MM.1S (cell line): ENCODE measurements around the gene GARIN5A.

ENCODE experiments used
- DNase-seq: peaks from one replicate; pipeline ENCODE4 v3.0.0-alpha.2; 2015
- H2AFZ ChIP-seq: fragments of 300-600 bp; sonication (generic); 2 replicates; pipeline ENCODE4 v1.6.0; 2016; ENCODE audit warnings: antibody characterized with exemption, low read length
- H3F3A ChIP-seq: fragments of 300-600 bp; sonication (generic); 2 replicates; pipeline ENCODE4 v1.6.1; 2016; ENCODE audit warnings: mild to moderate bottlenecking, antibody characterized with exemption, low read length, moderate library complexity, mixed read lengths; ENCODE audit not compliant: insufficient read depth
- H3K27ac ChIP-seq: fragments of 300-600 bp; sonication (generic); 2 replicates; pipeline ENCODE4 v1.5.1; 2016; ENCODE audit warnings: mild to moderate bottlenecking, low read length
- H3K27me3 ChIP-seq: fragments of 300-600 bp; sonication (generic); replicated peaks from 2 replicates; pipeline ENCODE4 v1.6.0; 2016; ENCODE audit warnings: low read length; ENCODE audit not compliant: insufficient read depth
- H3K36me3 ChIP-seq: fragments of 300-600 bp; sonication (generic); replicated peaks from 2 replicates; pipeline ENCODE4 v1.6.1; 2016; ENCODE audit warnings: mild to moderate bottlenecking, low read length, mixed read lengths; ENCODE audit not compliant: insufficient read depth
- H3K4me1 ChIP-seq: fragments of 300-600 bp; sonication (generic); 2 replicates; pipeline ENCODE4 v1.6.1; 2016; ENCODE audit warnings: low read length, mixed read lengths
- H3K4me2 ChIP-seq: fragments of 300-600 bp; sonication (generic); 2 replicates; pipeline ENCODE4 v1.6.0; 2016; ENCODE audit warnings: low read depth, low read length
- H3K4me3 ChIP-seq: fragments of 300-600 bp; sonication (generic); 2 replicates; pipeline ENCODE4 v1.5.1; 2016; ENCODE audit warnings: low read length, mixed read lengths
- H3K79me2 ChIP-seq: fragments of 300-600 bp; sonication (generic); 2 replicates; pipeline ENCODE4 v1.6.1; 2016; ENCODE audit warnings: mixed run types, low read length, mixed read lengths
- H3K9ac ChIP-seq: fragments of 300-600 bp; sonication (generic); 2 replicates; pipeline ENCODE4 v1.6.1; 2016; ENCODE audit warnings: low read length, mixed read lengths
- H3K9me2 ChIP-seq: fragments of 300-600 bp; sonication (generic); replicated peaks from 2 replicates; pipeline ENCODE4 v1.6.1; 2016; ENCODE audit warnings: mild to moderate bottlenecking, low read length, mixed read lengths; ENCODE audit not compliant: insufficient read depth
- H3K9me3 ChIP-seq: fragments of 300-600 bp; sonication (generic); replicated peaks from 2 replicates; pipeline ENCODE4 v1.6.1; 2016; ENCODE audit warnings: mild to moderate bottlenecking, low read length, mixed read lengths; ENCODE audit not compliant: insufficient read depth
- H4K20me1 ChIP-seq: fragments of 300-600 bp; sonication (generic); 2 replicates; pipeline ENCODE4 v1.6.1; 2016; ENCODE audit warnings: mild to moderate bottlenecking, low read length, moderate library complexity, mixed read lengths; ENCODE audit not compliant: insufficient read depth
- EZH2 ChIP-seq: fragments of 300-600 bp; sonication (generic); optimal IDR thresholded peaks from 2 replicates; pipeline ENCODE3; 2017; ENCODE audit warnings: low read depth, mild to moderate bottlenecking, antibody characterized with exemption, low read length, mixed read lengths
- EZH2phosphoT487 ChIP-seq: fragments of 300-600 bp; sonication (generic); IDR thresholded peaks from 2 replicates; pipeline ENCODE4 v1.6.1; 2018; ENCODE audit warnings: antibody characterized with exemption, low read length
- TF ChIP-seq, protein P1 (sequence below): fragments of 300-600 bp; sonication (generic); IDR thresholded peaks from 2 replicates; pipeline ENCODE4 v1.5.1; 2016; ENCODE audit warnings: antibody characterized with exemption, low read length, mixed read lengths

The GARIN5A gene

GRCh38 chr19:50461066-50461875 is 15.4 kb downstream of the GARIN5A start:
- TF ChIP-seq, protein P1, sequence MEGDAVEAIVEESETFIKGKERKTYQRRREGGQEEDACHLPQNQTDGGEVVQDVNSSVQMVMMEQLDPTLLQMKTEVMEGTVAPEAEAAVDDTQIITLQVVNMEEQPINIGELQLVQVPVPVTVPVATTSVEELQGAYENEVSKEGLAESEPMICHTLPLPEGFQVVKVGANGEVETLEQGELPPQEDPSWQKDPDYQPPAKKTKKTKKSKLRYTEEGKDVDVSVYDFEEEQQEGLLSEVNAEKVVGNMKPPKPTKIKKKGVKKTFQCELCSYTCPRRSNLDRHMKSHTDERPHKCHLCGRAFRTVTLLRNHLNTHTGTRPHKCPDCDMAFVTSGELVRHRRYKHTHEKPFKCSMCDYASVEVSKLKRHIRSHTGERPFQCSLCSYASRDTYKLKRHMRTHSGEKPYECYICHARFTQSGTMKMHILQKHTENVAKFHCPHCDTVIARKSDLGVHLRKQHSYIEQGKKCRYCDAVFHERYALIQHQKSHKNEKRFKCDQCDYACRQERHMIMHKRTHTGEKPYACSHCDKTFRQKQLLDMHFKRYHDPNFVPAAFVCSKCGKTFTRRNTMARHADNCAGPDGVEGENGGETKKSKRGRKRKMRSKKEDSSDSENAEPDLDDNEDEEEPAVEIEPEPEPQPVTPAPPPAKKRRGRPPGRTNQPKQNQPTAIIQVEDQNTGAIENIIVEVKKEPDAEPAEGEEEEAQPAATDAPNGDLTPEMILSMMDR = peak; percentile 84
- TF ChIP-seq EZH2phosphoT487 = no peak
- peak overlapping the region; percentile 49; the same call in 1 of the 2 replicates for H3K4me2 ChIP-seq
- peaks cover 5% of the 10 kb centered on the region; the same call in 1 of the 2 replicates for H3K4me1 ChIP-seq
- no peak overlapping the region for H3K4me3 ChIP-seq
- H2AFZ ChIP-seq = peak overlapping the region; percentile 59; the same call in 1 of the 2 replicates
- H3K9ac ChIP-seq = no peak overlapping the region
- no peaks in the 10 kb centered on the region for H3K36me3 ChIP-seq
- peak; percentile 58 for DNase-seq
- no peaks in the 10 kb centered on the region for H3K9me2 ChIP-seq
- H3F3A ChIP-seq = peaks cover 4% of the 10 kb centered on the region
- H3K27me3 ChIP-seq = peaks cover 64% of the 10 kb centered on the region
- H4K20me1 ChIP-seq = no peaks in the 10 kb centered on the region
- no peak overlapping the region for H3K27ac ChIP-seq
- no peaks in the 10 kb centered on the region for H3K9me3 ChIP-seq
- H3K79me2 ChIP-seq = no peaks in the 10 kb centered on the region

GRCh38 chr19:50460161-50460765 is 16.4 kb downstream of the GARIN5A start:
- Histone ChIP-seq H3K27me3 (peaks cover 61% of the 10 kb centered on the region), H3K79me2 (no peaks in the 10 kb centered on the region), H2AFZ (peak overlapping the region; percentile 6; the same call in 1 of the 2 replicates), H3K4me1 (peaks cover 5% of the 10 kb centered on the region; the same call in 1 of the 2 replicates), H3K9me2 (no peaks in the 10 kb centered on the region), H3F3A (peaks cover 4% of the 10 kb centered on the region), H4K20me1 (no peaks in the 10 kb centered on the region), H3K27ac (no peak overlapping the region), H3K9ac (no peak overlapping the region; the same call in 1 of the 2 replicates), H3K4me3 (peak overlapping the region; percentile 38), H3K4me2 (peak overlapping the region; percentile 74), H3K36me3 (no peaks in the 10 kb centered on the region), H3K9me3 (no peaks in the 10 kb centered on the region)
- TF ChIP-seq EZH2phosphoT487 = no peak
- TF ChIP-seq, protein P1 = 0 out of 2 replicates have a peak, but pooled peaks have one; percentile 14
- DNase-seq = peak; percentile 19

GRCh38 chr19:50459638-50460037 is 17.0 kb downstream of the GARIN5A start:
- TF ChIP-seq EZH2 = no peak
- no peak for TF ChIP-seq EZH2phosphoT487
- TF ChIP-seq, protein P1 = no peak
- no peak for DNase-seq
- no peaks in the 10 kb centered on the region for H3K9me3 ChIP-seq
- peaks cover 4% of the 10 kb centered on the region for H3F3A ChIP-seq
- no peaks in the 10 kb centered on the region for H3K79me2 ChIP-seq
- no peak overlapping the region for H3K4me3 ChIP-seq
- peak overlapping the region; percentile 74; the same call in 1 of the 2 replicates for H3K4me2 ChIP-seq
- H3K9ac ChIP-seq = no peak overlapping the region
- peaks cover 5% of the 10 kb centered on the region; the same call in 1 of the 2 replicates for H3K4me1 ChIP-seq
- H4K20me1 ChIP-seq = no peaks in the 10 kb centered on the region
- H3K36me3 ChIP-seq = no peaks in the 10 kb centered on the region
- H2AFZ ChIP-seq = peak overlapping the region; percentile 6; the same call in 1 of the 2 replicates
- H3K27me3 ChIP-seq = peaks cover 61% of the 10 kb centered on the region
- H3K9me2 ChIP-seq = no peaks in the 10 kb centered on the region
- H3K27ac ChIP-seq = no peak overlapping the region
